NCI-H1105 treated with DMSO at 0.1 percent for 48 hours (cell line): ENCODE results near the gene MCC.

Experiments used
- DNase-seq: peaks from one replicate; lab custom pipeline; 2025; lab: John Stamatoyannopoulos, UW

Gene MCC

GRCh38 chr5:113147101-113147508, 341.1 kb downstream of the MCC start:
- DNase-seq: no peak

- no peak for DNase-seq
Observed at GRCh38 chr5:113145757-113146387, 342.4 kb downstream of the MCC start.

DNA sequence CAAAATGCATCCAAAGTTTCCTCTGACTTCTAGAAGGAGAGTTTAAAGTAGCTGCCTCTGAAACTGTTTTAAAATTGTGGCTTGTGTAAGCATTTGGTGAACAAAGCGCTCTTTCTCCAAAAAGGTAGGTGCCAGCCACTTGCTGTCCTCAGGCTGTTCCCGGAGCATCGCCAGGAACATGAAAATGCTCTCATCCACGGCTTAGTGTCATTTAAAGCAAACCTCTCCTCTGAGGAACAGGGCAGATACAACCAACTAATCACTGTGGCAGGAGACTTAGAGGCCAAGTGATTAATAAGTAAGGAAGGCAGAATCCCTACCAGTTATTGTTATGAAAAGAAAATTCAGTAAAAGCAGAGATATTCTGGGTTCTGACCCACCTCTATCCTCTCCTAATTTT, 346.1 kb downstream of the MCC start:
- DNase-seq: no peak

DNA sequence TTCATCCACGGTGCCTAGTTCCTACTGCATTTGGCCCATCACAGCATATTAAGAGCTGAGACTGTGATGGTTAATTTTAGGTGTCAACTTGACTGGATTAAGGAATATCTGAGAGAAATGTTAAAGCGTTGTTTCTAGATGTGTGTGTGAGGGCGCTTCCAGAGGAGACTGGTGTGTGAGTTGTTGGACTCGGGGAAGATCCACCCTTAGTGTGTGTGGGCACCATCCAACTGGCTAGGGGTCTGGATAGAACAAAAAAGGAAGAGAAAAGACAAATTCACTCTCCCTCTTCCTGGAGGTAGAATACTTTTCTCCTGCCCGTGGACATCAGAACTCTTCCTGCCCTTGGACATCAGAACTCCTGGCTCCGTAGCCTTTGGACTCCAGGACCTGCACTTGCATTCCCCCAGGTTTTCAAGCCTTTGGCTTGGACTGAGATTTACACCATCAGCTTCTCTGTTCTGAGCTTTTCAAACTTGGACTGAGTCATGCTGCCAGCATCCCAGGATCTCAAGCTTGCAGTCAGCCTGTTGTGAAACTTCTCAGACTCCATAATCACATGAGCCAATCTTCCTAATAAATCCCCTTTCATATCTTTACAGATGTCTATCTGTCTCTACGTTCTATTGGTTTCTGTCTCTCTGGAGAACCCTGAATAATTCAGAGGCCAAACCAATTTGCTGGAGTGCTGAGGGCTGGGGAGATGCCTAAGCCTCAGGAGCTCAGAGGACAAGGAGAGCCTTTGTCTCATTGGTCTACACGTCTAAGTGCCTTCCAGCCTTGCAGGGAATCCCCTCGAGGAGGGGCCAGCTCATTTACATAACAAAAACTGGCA, 347.2 kb downstream of the MCC start:
- DNase-seq: no peak

GRCh38 chr5:113133211-113133975, 354.9 kb downstream of the MCC start:
- no peak for DNase-seq

GRCh38 chr5:113132564-113132963, 355.7 kb downstream of the MCC start:
- no peak for DNase-seq

DNA sequence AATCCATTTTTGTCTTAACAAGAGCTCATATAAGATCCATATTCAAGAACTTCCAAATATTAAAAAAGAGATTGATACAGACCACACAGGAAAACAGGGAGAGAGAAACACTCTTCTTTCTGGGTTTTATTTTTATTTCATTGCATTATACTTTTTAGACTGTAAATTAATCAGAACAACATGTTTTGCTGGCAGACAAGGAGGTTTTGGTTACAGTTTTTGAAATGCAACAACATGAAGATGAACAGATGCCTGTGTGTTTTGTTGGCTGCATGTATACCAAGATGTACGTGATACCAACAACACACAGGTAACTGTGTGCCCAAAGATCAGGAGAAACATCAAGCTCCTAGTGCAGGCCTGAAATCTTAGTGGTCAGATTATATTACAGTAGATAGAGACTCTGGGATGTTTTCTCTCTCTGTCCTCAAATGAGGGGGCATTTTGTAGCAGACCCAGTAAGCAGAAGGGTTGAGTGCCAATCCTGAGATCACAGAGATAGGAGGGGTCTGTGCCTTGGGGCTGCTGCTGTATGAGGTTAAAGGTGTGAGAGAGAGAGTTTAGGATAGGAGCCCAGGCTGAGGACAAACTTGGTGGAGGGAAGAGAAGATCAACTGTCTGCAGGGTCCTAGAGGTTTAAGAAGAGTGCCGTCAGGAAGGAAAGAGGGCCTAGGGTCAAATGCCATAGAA, 359.5 kb downstream of the MCC start:
- DNase-seq: no peak

GRCh38 chr5:113128082-113128481, 360.2 kb downstream of the MCC start:
- DNase-seq: no peak

DNA sequence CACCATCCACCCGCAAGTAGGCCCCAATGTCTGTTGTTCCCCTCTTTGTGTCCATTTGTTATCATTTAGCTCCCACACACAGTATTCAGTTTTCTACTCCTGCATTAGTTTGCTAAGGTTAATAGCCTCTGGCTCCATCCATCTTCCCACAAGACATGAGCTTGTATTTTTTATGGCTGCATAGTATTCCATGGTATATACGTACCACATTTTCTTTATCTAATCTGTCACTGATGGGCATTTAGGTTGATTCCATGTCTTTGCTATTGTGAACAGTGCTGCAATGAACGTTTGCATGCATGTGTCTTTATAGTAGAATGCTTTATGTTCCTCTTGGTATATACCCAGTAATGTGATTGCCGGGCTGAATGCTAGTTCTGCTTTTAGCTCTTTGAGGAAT, 361.2 kb downstream of the MCC start:
- no peak for DNase-seq

- DNase-seq: no peak
Observed at GRCh38 chr5:113125371-113125770, 362.9 kb downstream of the MCC start.

- DNase-seq: no peak
Observed at GRCh38 chr5:113124914-113125313, 363.3 kb downstream of the MCC start.

DNA sequence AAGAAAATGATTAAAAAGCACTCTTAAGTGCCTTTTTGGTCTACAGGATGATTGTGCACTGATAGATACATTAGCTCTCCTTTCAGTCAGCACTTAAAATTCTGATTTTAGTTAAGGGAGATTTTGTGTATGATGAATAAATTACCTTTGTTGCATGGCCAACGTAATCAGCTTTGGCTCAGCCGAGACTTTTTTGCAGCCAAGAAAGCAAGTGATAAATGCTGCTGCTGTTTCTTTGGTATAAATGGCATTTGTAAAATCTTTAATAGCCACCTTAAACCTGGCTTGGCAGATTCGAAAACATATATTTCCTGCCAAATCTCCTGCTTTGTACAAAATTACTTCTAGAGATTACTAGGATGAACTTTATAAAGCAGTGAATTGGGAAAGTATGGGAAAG, 364.0 kb downstream of the MCC start:
- no peak for DNase-seq

GRCh38 chr5:113123618-113124017, 364.6 kb downstream of the MCC start:
- no peak for DNase-seq

DNA sequence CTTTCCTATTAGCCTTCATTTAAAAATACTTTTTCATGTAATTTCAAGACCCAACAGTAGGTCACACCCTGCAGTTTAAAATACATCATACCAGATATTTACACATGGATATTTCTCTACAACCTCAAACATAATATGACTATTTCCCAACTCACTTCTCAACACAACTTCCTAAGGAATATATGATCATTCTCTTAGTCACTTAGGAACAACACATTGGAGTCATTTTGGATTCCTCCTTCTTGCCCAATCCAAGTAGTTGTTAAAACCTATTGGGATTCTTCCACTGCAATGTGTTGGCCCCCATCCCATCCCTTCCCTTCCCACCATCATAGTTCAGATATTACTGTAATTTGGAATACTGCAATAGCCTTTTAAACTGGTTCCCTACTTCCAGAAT, 366.2 kb downstream of the MCC start:
- DNase-seq: no peak

GRCh38 chr5:113119246-113119924, 368.9 kb downstream of the MCC start:
- no peak for DNase-seq

GRCh38 chr5:113118765-113119164, 369.5 kb downstream of the MCC start:
- DNase-seq: no peak

GRCh38 chr5:113118298-113118697, 370.0 kb downstream of the MCC start:
- DNase-seq: peak; percentile 32

DNA sequence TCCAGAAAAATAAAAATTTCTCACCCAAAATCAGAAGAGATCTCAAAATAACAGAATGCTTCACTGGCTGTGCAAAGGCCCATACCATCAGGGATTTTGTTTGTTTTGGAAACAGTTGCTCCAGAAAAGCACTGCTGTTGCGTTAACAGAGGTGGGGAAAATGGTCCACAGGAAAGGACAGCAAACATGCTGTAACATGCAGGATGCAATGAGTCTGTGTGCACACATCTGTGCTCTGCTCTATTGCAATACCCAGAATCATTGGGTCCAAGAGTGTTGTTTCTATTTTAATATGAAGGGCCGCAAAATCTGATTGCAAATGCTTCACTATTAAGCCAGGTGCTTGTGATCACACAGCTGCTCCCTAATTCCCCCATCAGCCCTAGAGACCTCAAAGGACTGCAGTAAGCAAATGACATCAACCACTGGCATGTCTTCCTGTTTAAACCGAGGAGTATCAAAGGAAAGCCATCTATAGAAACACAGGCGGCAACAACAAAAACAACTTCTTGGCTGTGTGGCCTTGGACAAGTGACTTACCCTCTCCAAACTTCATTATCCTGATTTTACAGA, 370.6 kb downstream of the MCC start:
- DNase-seq: no peak

DNA sequence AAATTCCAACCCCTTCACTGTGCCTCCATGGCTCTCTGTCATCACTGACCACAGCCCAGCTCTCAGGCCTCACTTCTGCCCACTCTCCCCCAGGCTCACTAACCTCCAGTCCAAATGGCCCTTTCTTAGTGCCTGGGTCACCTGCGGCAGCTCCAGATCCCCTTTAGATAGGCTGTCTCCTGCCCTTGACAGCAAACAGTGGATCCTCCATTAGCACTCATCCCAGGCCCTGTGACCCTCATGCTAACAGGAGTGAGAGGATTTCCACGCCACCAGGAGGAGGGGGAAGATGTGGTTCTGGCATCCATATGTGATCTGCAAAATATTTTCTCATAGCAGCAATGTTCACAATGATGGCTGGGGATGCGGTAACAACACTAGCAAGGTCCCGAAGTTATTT, 372.3 kb downstream of the MCC start:
- DNase-seq: no peak

DNA sequence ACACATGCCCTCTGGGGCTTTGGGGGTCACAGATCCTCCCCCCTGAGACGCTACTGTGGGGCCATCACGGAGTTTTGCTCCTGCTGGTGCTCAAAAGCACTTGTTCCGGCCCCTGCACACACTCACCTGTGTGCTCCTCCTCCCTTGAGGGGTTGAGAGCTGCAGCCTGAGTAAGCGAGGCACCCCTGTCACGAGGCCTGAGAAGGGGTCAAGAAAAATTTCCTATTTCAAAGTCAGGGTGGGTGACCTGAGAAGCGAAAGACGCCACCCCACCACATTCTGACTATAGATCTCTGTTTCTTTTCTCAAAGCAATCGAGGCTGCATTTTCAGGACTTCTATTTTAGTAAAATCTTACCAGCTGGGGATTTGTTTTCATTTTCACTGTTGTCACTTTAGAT, 373.2 kb downstream of the MCC start:
- no peak for DNase-seq

GRCh38 chr5:113114559-113114958, 373.7 kb downstream of the MCC start:
- DNase-seq: no peak
